Smooth muscle cell (in vitro differentiated cells): ENCODE measurements around the gene RXRG. TPM values are rescaled to one million over a fixed set of nuclear protein-coding genes. Genes with fewer than 3 reads are reported as not detected.

Source experiments
- DNase-seq: peaks from one replicate; lab custom pipeline; 2025; ENCODE audit not compliant: unreplicated experiment; lab: John Stamatoyannopoulos, UW
- H2AFZ ChIP-seq: fragments of 200-600 bp; sonication (generic); 2 replicates; pipeline ENCODE4 v1.6.0; 2016; ENCODE audit warnings: antibody characterized with exemption, low read depth, mild to moderate bottlenecking
- H3F3A ChIP-seq: fragments of 200-600 bp; sonication (generic); 2 replicates; pipeline ENCODE4 v1.6.0; 2017; ENCODE audit warnings: antibody characterized with exemption, low read depth
- H3K27ac ChIP-seq: fragments of 200-600 bp; sonication (generic); 2 replicates; pipeline ENCODE4 v1.5.1; 2016; ENCODE audit warnings: low read depth, mild to moderate bottlenecking
- H3K27me3 ChIP-seq: fragments of 200-600 bp; sonication (generic); 2 replicates; pipeline ENCODE4 v1.6.1; 2016; ENCODE audit warnings: low read depth, mild to moderate bottlenecking
- H3K36me3 ChIP-seq: fragments of 200-600 bp; sonication (generic); 2 replicates; pipeline ENCODE4 v1.5.1; 2016; ENCODE audit warnings: low read depth
- H3K4me1 ChIP-seq: fragments of 200-600 bp; sonication (generic); 2 replicates; pipeline ENCODE4 v1.5.1; 2016; ENCODE audit warnings: low read depth
- H3K4me2 ChIP-seq: fragments of 200-600 bp; sonication (generic); 2 replicates; pipeline ENCODE4 v1.6.0; 2016; ENCODE audit warnings: mild to moderate bottlenecking
- H3K4me3 ChIP-seq: fragments of 200-600 bp; sonication (generic); 2 replicates; pipeline ENCODE4 v1.5.1; 2016; ENCODE audit warnings: mild to moderate bottlenecking
- H3K79me2 ChIP-seq: fragments of 200-600 bp; sonication (generic); 2 replicates; pipeline ENCODE4 v1.6.0; 2016; ENCODE audit warnings: low read depth, mild to moderate bottlenecking
- H3K9ac ChIP-seq: fragments of 200-600 bp; sonication (generic); 2 replicates; pipeline ENCODE4 v1.6.0; 2016; ENCODE audit warnings: low read depth
- H3K9me3 ChIP-seq: fragments of 200-600 bp; sonication (generic); replicated peaks from 2 replicates; pipeline ENCODE4 v1.5.1; 2016; ENCODE audit warnings: low read depth
- H4K20me1 ChIP-seq: fragments of 200-600 bp; sonication (generic); 2 replicates; pipeline ENCODE4 v1.6.0; 2016; ENCODE audit warnings: low read depth
- WGBS: methylation state at CpG from one replicate; pipeline ENCODE4 v1.1.7; 2016; ENCODE audit warnings: low lambda C conversion rate; 5-methylcytosine and 5-hydroxymethylcytosine counted together
- polyA plus RNA-seq: library from polyadenylated mRNA; unstranded; fragments of >200 nt; fragmentation: Nextera tagmentation; extraction: Ambion mirVana; gene quantifications from 2 replicates; pipeline ENCODE4 v1.2.1, GENCODE V29; 2016
- total RNA-seq: library from RNA; depleted of rRNA; stranded (reverse); fragments of >200 nt; gene quantifications from 2 replicates; pipeline ENCODE4 v1.2.3, GENCODE V29; 2014
- TF ChIP-seq, protein P1 (sequence below): fragments of 200-600 bp; sonication (generic); IDR thresholded peaks from 2 replicates; pipeline ENCODE4 v1.5.1; 2017; ENCODE audit warnings: borderline replicate concordance, mild to moderate bottlenecking, antibody characterized with exemption; ENCODE audit not compliant: insufficient read depth, poor library complexity, severe bottlenecking

Gene RXRG
- total and polyA plus RNA-seq, 2 experiments from 2014 or later = 0.13 TPM; not detected in 1

DNA sequence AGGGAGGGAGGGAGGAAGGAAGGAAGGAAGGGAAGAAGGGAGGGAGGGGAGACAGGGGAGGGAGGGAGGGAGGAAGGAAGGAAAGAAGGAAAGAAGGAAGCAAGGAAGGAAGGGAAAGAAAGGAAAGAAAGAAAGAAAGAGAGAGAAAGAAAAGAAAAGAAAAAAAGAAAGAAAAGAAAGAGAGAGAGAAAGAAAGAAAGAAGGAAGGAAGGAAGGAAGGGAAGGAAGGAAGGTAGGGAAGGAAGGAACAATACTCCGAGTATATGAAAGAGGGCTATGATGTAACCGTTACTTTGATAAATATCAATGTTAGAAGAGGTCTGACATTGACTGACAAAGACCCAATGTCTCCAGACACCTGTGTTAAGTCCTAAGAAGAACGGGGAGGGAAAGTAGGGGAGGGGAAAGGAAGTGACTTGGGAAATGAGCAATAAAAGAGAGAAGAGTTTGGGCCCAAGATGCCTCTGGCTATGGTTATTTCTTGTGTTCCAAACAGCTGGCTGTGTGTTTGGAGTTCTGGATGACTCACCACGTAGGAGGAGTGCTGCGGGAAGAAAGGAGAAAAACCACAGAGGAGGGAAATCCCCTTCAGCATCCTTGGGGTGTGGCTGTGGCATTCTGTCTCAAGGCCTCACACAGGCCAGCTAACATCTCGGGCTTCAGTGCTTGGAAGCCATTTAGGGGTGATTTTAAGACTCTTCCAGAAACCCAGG lies 37.0 kb upstream of the RXRG start:
- Histone ChIP-seq H3K4me2 (no peak overlapping the region), H3K79me2 (no peaks in the 10 kb centered on the region), H4K20me1 (no peaks in the 10 kb centered on the region), H3K27ac (no peak overlapping the region), H2AFZ (no peak overlapping the region), H3K4me3 (no peak overlapping the region), H3F3A (no peaks in the 10 kb centered on the region), H3K27me3 (peaks cover 9% of the 10 kb centered on the region), H3K36me3 (no peaks in the 10 kb centered on the region), H3K9ac (no peak overlapping the region), H3K9me3 (no peaks in the 10 kb centered on the region), H3K4me1 (no peaks in the 10 kb centered on the region)
- TF ChIP-seq, protein P1, sequence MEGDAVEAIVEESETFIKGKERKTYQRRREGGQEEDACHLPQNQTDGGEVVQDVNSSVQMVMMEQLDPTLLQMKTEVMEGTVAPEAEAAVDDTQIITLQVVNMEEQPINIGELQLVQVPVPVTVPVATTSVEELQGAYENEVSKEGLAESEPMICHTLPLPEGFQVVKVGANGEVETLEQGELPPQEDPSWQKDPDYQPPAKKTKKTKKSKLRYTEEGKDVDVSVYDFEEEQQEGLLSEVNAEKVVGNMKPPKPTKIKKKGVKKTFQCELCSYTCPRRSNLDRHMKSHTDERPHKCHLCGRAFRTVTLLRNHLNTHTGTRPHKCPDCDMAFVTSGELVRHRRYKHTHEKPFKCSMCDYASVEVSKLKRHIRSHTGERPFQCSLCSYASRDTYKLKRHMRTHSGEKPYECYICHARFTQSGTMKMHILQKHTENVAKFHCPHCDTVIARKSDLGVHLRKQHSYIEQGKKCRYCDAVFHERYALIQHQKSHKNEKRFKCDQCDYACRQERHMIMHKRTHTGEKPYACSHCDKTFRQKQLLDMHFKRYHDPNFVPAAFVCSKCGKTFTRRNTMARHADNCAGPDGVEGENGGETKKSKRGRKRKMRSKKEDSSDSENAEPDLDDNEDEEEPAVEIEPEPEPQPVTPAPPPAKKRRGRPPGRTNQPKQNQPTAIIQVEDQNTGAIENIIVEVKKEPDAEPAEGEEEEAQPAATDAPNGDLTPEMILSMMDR = no peak
- no peak for DNase-seq
- 27% methylated on average over 6 of the region's 6 CpGs for WGBS

- no peak overlapping the region for H3K4me3 ChIP-seq
- no peaks in the 10 kb centered on the region for H3K36me3 ChIP-seq
- DNase-seq = no peak
- H3K27me3 ChIP-seq = peaks cover 25% of the 10 kb centered on the region
- H3K4me2 ChIP-seq = no peak overlapping the region
- H3K9me3 ChIP-seq = no peaks in the 10 kb centered on the region
- no peaks in the 10 kb centered on the region for H3K79me2 ChIP-seq
- H3K4me1 ChIP-seq = no peaks in the 10 kb centered on the region
- TF ChIP-seq, protein P1 = no peak
- H3K9ac ChIP-seq = no peak overlapping the region
- H4K20me1 ChIP-seq = no peaks in the 10 kb centered on the region
- WGBS = 84% methylated on average over 1 of the region's 1 CpG
- H3K27ac ChIP-seq = no peak overlapping the region
- H2AFZ ChIP-seq = no peak overlapping the region
- H3F3A ChIP-seq = no peaks in the 10 kb centered on the region
These were observed 31.9 kb upstream of the RXRG start for GRCh38 chr1:165476776-165477175.

DNA sequence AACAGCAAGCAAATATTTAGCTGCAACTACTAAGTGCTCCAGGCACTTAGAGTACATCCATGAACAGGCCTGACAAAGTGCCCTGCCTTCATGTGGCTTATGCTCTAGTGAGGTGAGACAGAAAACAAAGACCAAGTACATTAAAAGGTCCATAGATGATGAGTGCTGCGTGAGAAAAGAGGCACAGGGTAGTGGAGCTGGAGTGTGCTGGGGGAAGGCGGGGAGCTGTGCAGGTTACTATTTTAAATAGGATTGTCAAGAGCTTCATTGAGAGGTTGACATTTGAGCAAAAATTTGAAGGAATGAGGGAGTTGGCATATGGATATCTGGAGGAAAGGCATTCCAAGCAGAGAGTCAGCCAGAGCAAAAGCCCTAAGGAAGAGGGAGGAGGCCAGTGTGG lies 29.3 kb upstream of the RXRG start:
- Histone ChIP-seq H3K27ac (no peak overlapping the region), H3K4me2 (no peak overlapping the region), H3K9me3 (no peaks in the 10 kb centered on the region), H3K36me3 (no peaks in the 10 kb centered on the region), H2AFZ (no peak overlapping the region), H3K79me2 (no peaks in the 10 kb centered on the region), H3K27me3 (peaks cover 32% of the 10 kb centered on the region), H3K4me1 (no peaks in the 10 kb centered on the region), H3K9ac (no peak overlapping the region), H3K4me3 (no peak overlapping the region), H4K20me1 (no peaks in the 10 kb centered on the region), H3F3A (no peaks in the 10 kb centered on the region)
- 88% methylated on average over 2 of the region's 2 CpGs for WGBS
- no peak for DNase-seq
- TF ChIP-seq, protein P1 = no peak

- Histone ChIP-seq H4K20me1 (no peaks in the 10 kb centered on the region), H3F3A (no peaks in the 10 kb centered on the region), H3K4me1 (no peaks in the 10 kb centered on the region), H3K36me3 (no peaks in the 10 kb centered on the region), H3K27ac (no peak overlapping the region), H3K27me3 (peaks cover 32% of the 10 kb centered on the region), H2AFZ (no peak overlapping the region), H3K79me2 (no peaks in the 10 kb centered on the region), H3K4me2 (no peak overlapping the region), H3K9me3 (no peaks in the 10 kb centered on the region), H3K9ac (no peak overlapping the region), H3K4me3 (no peak overlapping the region)
- 92% methylated on average over 4 of the region's 4 CpGs for WGBS
- TF ChIP-seq, protein P1 = no peak
- no peak for DNase-seq
These were observed 28.2 kb upstream of the RXRG start for GRCh38 chr1:165473081-165473480.
